Stimulated activated CD8-positive, alpha-beta memory T cell treated with anti-CD3 and anti-CD28 coated beads, Interleukin-7, amount 100 ng/mL, for 4 hours (primary cell): Measurements from ENCODE around the gene PRB4.
"Not testable (repeated sequence)": the region's sequence is repeated elsewhere in the genome, so short reads cannot be mapped to it uniquely, and the experiment has no call there.

Experiments used
- DNase-seq, 2 donors: peaks; one replicate each; pipeline ENCODE4 v3.0.0-alpha.2; 2020; ENCODE audit warnings: low read depth in 2 of 2

Gene PRB4

GRCh38 chr12:11310336-11310735 lies at the start of gene PRB4:
TSS of gene PRB4 (minus strand) at chr12:11310436. CDS start at chr12:11310398, 38 bp downstream.
- no peak for DNase-seq

- not testable (repeated sequence) for DNase-seq
These were observed 41.5 kb upstream of the PRB4 start for GRCh38 chr12:11351736-11352135.

DNA sequence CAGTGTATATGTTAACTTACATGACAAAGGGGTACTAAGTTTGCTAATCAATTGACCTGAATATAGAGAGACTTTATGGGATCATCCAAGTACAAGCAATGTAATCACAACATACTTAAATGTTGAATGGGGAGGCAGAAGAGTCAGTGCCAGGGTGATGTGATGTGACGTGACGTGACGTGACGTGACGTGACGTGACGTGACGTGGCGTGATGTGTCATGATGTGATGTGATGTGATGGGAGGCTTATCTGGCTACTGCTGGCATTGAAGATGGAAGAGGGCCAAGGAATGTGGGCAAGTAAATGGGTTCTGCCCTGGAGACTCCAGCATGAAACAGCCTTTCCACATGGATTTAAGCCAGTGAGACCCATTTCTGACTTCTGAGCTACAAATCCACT lies 38.2 kb upstream of the PRB4 start:
- no peak for DNase-seq

- no peak for DNase-seq
These were observed 37.6 kb upstream of the PRB4 start for GRCh38 chr12:11347810-11348209.

GRCh38 chr12:11344500-11344899 lies 34.3 kb upstream of the PRB4 start:
- no peak for DNase-seq

DNA sequence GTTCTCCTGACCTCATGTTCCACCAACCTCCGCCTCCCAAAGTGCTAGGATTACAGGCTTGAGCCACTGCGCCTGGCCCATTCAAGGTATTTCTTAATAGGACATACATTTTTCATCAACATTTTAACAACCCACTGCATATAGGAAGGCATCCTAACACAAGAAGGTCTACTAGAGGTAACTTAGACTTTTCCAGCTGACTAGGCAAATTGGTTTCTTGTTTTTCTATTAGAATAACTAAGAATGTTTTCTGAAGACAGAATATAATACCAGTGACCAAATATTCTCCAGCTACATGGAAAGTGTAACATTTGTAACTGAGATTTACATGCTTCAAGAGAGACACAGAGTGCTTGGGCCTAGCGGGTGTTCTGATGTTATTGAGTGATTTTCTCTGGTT lies 14.2 kb upstream of the PRB4 start:
- DNase-seq = no peak

DNA sequence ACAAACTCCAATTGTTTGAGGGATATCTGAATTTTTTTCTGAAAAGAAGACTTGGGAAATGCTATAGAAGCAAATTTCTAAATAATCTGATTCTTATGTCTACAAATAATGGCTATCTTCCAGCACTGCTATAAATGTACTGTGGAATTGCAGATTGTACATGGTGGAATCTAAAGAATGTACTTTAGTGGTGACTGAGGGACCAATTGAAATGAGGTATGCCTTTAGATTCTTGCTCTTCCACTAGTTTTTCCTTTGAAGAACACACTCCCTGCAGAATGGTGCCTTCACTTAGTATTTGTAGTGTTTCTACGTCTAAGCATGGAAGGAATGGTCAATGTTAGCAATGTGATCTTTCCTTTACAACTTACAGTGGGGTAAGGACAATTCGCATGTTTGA lies 11.7 kb upstream of the PRB4 start:
- DNase-seq = no peak

DNA sequence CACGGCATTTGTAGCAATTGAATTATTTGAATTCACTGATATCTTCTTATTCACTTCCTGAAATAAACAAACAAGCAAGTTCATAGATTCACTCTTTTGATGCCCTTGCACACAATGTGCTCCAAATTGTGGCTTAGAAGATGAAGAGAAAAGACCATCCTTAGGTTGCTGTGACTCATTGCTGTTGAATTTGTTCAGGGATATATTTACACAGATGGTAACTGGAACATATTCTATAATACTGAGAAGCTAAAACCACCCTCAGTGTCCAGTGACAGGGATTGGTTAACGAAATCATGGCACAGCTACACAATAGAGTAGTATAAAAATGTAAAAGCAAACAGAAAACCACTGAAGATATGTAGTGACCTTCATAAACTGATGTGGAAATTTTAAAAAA lies 3.1 kb downstream of the PRB4 start:
- no peak for DNase-seq

- DNase-seq = no peak
These were observed 36.8 kb downstream of the PRB4 start for GRCh38 chr12:11273449-11273848.

DNA sequence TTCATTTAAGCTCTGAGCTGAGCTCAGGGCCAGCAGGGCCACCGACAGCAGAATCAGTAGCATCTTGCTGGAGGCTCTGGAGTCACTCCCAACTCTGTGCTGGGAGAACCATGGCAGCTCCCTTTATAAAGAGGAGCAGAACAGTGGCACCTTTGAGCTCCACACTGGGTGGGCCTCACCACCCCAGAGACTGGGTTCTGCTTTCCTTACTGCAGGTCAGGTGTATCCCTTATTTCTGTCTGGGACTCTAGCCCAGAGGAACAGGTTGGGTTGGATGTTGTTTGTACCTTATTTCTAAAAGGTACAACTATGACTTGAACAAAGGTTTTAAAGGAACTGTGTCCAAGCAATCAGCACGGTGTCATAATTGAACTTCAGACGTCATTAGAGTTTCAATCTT lies 40.6 kb downstream of the PRB4 start, which contains the start of gene PRB3:
Gene PRB3, minus strand, starts transcription at position 101 of the 400 bp plus-strand sequence. Its CDS starts 38 bp downstream, at position 63.
- DNase-seq = no peak

- no peak for DNase-seq
These were observed 45.7 kb downstream of the PRB4 start for GRCh38 chr12:11264501-11264900.
